Stimulated activated CD8-positive, alpha-beta memory T cell treated with anti-CD3 and anti-CD28 coated beads, Interleukin-15, amount 100 ng/mL, for 48 hours (primary cell): Measurements from ENCODE around the gene PI4K2A.

Experiments
- DNase-seq, 2 donors: peaks; one replicate each; pipeline ENCODE4 v3.0.0-alpha.2; 2020; ENCODE audit warnings: low read depth in 2 of 2

Gene PI4K2A

DNA sequence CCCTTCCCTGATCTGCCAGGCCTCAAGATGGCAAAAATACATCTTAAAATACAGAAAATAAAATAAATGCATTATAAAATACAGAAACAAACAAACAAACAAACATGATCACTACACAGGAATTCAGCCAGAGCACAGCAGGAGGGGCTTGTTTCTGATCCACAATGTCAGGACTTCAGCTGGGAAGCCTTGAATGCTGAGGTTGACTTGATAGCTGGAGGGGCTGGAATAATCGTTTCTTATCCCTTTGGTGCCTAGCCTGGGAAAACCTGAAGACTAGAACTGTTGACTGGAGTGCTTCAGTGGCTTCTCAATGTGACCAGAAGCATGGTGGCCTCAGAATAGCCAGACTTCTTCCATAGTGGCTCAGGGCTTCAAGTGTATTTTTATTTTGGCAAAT is 63.9 kb downstream of the PI4K2A start:
- no peak for DNase-seq

DNA sequence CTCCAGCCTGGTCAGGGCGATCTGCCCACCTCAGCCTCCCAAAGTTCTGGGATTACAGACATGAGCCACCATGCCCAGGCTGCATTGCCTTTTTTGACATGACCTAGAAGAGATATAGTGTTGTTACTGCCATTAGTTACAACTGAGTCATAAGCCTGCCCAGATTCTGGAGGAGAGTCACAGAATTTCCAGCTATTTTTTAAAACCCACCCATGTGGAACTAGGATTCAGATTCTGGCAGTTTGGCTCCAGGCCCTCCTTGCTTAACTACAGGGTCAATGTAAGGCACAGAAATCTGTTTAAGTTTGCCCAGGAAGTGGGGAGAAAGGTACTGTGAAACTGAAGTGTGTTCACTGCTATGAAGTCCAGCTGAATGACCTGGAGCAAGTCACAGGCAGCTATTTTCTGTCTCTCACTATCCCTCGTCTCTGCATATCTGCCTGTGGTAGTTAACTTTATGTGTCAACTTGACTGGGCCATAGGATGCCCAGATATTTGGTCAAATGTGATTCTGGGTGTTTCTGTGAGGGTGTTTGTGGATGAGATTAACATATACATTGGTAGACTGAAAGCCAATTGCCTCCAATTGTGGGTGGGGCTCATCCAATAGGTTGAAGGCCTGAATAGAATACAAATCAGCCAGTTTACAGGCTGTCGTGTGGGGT is 64.7 kb downstream of the PI4K2A start:
- DNase-seq = no peak

DNA sequence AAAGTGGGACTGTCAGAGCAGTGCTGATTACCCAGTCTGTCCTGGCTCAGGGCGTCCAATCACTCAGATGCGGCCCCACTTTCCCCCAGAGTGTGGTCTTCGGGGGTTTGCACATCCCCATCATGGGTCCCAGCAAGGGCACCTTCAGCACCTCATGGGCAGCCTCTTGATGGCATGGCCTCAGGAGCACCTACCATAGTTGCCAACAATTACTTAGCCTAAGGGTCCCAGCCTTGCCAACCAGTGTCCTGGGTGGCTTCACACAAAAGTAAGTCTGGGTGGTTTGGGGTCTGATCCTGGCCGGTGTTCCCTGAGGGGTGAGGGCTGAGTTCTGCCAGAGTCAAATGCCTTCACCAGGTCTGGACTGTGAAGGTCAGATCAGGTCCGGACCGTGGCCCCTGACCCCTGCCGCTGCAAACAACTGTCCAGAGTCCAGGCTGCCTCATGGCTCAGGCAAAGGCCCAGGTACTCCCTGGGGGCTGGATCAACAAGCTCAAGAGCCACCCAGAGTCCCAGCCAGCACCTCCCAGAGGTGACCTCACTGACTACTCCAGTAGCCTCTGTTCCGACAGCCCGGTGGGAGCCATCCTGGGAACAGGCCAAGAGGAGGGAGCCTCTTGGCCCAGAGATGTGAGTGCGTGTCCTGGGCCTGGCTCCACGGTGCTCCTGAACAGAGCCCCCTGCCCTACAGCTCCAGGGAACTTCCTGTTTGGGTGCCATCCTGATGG is 66.8 kb downstream of the PI4K2A start:
- DNase-seq = no peak

DNA sequence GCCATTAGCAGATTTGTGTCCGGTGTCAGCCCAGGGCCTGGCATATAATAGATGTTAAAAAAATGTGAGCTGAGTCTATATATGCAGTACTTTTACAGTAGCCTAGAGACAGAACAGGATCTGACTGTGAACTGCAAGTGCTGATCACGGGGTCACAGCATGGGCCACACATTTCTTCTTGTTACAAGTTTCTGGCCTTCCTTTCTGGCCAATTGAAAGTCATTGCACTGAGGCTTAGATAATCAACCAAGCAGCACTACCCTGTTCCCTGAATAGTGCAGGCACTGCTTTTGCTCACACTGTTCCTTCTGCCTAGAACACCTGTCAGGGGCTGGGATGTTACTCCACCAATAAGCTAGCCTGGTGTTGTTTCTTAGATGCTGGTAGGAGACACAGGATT is 67.7 kb downstream of the PI4K2A start:
- no peak for DNase-seq

DNA sequence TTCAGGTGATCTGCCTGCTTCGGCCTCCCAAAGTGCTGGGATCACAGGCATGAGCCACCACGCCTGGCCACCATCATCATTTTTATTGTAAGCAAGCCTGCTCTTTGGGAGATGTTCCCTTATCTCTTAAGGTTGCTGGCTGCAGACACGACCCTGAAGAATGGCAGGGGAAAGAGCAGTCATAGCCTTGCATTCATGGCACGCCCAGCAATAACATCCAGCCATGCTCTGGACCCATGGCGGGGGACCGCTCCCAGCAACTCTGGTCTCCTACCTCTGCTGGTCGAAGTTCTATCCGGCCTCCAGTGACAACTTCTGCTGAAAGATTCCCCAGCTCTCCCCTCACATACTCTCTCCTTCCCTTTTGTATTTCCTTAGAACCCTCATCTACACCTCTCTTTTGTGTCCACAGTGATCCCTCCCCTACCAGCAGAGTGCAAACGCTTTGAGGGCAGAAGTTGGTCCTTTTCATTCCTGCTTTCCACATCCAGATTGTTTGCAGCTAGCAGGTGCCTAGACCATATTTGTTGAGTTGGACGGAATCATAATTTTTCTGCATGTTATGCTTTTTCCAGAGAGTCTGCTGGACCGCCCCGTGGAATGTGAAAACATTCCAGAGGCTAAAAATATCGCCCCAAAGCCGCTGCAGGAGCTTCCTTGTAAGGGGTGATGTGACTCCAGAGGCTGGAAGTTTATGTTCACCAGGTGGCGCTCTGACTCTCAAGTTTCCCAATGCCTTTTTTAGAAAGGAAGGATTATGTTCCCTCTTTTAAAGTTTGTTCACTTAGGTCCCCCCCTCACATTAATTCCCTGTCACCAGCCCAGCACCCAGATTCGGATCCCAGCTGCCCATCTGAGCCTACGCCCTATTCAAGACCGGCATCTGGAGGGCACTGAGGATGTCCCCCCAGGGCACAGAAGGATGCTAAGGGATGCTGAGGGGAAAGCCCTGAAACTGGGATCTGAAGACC is 68.8 kb downstream of the PI4K2A start:
- DNase-seq = no peak

DNA sequence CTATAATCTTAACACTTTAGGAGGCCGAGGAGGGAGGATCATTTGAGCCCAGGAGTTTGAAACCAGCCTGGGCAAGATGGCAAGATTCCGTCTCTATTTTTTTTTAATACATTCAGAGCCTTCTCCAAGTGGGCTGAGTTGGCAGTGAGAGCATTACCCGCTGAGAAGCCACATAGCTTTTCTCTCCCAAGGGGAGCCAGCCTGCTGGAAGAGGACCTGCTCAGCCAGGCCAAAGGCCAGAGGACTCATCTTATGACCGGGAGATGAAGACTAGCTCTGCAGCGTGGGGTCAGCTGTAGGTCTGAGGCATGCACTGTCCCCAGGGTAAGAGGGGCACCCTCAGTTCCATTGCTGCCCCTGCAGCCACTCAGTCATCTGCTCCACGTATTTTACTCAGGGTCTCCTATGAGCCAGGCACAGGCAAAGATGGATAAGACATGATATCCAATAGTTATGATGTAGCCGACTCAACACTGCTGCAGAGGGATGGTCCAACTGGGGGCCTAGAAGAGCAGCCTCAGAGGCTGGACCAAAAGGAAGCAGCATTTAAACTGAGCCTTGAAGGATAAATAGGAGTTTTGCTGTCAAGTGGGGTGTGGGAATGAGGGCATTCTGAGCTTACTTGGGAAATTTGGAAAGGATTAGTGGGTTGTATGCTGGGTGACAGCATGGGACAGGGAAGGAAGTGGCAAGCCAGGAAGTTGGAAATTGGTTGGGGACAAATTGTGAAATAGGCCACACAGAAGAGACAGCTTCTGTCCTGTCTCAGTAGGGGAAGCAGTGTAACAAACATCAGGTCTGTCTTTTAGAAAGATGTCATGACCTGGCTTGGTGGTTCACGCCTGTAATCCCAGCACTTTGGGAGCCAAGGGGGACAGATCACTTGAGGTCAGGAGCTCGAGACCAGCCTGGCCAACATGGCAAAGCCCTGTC is 71.4 kb downstream of the PI4K2A start:
- no peak for DNase-seq

DNA sequence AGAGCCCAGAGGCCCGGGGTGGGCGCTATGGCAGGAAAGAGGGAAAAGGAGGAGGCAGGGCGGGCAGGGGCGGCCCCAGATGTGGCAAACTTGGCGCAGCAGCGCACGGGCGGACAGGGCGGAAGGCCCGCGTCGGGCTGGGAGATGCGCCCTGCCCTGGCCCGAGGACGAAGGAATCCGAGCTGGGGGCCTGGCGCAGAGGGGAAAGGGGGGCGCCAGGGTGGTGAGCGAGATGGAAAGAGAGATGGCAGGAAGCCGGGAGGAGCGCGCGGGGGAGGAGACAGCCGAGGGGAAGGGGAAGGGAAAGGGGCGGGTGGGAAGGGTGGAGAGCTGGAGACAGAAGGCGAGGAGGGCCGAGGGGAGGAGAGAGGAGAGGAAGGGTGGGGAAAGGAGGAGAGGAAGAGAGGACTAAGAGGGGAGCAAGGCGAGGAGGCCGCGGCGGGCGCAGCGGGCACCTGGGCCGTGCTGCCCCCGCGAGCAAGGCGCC is 72.9 kb downstream of the PI4K2A start, which contains the start of gene MARVELD1:
Gene MARVELD1 (plus strand): TSS at position 392 of the 487 bp plus-strand sequence. CDS start 147 bp downstream, outside the sequence.
- no peak for DNase-seq

DNA sequence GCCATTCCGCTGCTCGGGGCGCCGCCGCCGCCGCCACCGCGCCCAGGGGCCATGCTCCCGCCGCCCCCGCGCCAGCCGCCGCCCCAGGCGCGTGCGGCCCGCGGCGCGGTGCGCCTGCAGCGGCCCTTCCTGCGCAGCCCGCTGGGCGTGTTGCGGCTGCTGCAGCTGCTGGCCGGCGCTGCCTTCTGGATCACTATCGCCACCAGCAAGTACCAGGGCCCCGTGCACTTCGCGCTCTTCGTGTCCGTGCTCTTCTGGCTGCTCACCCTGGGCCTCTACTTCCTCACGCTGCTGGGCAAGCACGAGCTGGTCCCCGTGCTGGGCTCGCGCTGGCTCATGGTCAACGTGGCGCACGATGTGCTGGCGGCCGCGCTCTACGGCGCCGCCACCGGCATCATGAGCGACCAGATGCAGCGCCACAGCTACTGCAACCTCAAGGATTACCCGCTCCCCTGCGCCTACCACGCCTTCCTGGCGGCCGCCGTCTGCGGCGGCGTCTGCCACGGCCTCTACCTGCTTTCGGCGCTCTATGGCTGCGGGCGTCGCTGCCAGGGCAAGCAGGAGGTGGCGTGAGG is 73.4 kb downstream of the PI4K2A start:
- DNase-seq = no peak

DNA sequence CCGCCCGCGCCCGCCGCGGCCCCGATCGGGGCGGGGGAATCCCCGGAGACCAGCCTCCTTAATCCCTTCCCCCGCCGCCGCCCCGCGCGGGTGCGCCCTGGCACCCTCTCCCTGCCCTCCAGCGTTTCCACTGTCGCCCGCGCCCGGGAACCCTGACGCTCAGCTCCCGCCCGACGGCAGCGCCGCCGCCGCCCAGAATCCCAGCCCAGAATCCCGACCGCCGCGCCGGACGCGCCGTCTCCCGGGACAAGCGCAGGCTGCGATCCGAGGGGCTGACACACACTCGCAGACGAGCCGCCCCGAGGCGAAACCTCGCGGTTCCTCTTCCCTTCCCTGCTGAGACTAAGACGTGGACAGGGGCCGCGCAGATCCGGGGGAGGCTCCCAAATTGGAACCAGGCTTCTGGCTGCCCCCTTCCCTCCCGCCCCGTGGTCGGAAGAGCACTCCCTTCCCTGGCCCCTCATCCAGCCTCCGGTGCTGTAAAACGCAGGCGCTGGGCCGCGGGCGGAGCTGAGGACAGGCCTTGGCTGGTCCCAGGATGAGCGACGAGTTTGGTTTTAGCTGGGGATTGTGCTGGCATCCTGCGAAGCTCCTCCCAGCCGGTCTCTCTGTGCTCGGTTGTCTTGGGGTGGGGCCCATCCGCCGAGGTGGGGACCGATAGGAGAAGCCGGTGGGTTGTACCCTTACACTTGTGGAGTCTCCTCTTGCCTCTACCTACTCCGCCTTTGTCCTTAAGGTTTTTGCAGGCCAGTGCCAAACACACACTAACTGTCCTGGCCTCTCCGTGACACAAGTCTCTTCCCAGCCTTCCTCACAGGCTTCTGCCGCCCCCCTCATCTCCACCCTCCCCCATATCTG is 74.2 kb downstream of the PI4K2A start:
- DNase-seq = no peak

DNA sequence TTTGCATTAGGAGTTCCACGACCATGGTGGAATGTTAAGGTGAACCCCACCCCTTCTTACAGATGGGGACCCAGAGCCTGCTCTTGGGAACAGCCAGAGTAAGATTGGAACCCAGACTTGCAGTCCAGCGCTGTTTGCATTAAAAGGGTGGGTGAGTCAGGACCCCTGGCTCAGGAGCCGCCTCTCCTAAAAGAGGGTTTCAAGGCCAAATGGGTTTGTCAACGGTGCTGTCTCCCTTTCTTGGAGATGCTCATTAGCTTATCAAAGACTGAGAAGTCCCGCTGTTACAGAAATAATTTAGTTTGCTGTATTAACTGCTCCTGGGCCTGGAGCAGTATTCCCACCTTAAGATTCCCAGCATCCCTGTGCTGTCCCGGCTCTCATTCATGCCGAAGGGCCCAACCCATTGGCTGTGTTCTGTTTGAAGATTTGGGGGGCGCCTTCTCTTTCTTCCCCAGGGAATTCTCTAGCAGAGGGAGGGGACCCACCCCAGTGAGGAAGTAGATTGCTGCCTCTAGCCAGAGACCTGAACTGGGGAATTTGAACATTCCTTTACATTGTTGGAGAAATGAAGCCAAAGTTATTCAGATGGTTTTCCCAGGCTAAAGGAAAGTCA is 74.9 kb downstream of the PI4K2A start:
- DNase-seq = no peak

DNA sequence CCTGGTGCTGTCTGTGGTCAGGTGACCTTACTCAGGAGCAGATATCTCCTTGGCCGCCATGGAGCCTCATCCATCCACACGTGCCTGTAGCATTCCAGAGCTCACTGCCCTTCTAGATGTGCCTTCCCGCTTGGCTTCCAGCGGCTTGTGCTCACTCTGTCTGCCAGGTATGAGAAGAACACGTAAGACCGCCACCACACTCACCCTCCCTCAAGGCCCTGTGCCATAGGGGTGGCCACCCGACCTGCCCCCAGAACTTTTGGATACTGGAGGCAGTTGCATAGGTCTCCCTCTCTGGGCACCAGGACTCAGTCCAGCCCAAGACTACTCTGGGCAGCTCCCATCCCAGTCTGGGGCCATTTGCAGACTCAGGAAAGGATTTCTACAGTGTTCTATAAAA is 77.2 kb downstream of the PI4K2A start:
- DNase-seq = no peak

DNA sequence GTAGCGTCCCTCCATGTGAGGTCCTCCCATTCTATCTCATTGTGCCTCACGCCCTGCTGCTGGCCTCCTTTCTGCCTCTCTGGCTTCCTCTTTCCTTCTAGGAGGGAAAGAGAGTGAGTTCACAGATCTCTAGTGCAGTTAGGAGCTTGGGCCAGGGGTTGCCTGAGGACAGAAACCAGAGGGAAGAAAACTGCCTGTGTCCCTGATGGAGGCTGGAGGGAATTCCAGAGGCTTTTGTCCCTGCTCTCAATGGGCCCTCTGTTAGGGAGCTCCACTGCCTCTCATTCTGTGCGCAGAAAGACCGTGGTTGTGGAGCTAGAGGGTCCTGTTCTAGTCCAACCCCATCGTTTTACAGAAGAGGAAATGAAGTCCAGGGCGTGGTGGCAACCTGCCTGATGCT is 77.7 kb downstream of the PI4K2A start:
- DNase-seq = no peak

DNA sequence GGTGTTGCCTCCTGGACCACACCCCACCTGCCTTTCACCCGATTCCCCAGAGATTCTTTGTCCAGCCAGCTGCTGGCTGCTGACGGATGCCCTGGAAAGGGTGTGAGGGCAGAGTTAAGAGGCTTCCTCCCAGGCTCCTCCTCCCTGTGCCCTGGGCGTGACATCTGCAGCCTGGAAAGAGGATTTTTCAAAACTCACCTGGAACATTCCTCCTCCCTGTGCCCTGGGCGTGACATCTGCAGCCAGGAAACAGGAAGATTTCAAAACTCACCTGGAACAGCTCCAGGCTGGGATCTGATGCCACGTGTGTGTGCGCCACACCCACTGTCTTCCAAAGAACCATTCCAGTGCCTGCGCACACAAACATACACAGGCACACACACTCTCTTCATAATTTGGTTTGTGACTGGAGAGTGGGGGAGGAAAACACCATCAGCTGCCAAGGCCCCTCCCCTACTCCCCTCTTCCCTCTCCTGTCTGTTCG is 78.2 kb downstream of the PI4K2A start:
- DNase-seq = no peak

DNA sequence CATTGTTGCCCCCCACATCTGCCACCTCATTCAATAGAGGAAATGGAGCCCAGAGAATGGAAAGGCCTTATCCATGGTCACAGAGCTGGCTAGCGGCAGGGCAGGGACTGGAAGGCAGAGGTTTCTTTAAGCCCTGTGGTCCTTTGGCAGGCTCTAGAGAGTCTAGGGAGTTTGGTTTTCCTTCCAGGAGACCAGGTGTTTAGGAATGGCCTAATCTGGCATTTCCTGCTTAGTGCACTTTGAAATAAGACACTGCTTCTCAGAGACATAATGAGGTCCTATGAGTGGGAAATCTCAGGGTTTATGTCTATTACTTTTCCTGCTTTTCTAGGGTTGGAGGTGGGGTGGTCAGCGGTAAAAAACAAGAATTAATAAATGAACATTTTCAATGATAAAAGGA is 79.1 kb downstream of the PI4K2A start:
- no peak for DNase-seq

DNA sequence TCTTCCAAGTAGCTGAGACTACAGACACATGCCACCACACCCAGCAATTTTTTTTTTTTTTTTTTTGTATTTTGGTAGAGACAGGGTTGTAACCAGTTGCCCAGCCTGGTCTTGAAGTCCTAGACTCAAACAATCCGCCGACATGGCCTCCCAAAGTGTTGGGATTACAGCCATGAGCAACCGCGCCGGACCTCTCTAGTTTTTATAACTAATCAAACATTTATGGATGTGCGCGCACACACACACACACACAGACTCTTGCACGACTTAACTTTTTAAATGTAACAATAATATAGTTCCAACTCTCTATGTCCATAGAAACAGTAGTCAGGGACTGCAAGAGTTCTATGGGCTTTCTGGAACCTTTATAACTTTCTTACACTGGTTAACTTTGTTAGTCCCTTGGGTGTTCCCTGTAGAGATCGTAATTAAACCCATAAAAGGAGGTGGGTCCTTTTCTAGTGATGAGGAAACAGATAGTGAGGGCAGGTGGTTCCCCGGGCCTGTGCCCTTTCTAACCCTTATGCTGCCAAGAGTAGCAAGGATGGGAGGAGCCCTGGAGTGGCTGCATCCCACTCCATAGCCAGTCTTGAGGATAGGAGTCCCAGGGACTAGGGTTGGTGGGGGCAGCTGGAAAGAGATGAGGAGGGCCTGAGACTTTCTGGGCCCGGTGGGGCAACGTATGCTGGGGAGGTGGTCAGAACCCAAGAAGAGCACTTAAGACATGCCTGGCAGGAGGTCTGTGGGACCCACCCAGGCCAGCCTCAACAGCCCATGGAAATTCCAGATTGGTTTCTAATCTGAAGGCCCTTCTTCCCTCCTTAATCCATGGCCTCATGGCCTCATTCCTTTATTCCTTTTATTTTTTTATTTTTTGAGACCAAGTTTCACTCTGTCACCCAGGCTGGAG is 81.7 kb downstream of the PI4K2A start:
- no peak for DNase-seq

DNA sequence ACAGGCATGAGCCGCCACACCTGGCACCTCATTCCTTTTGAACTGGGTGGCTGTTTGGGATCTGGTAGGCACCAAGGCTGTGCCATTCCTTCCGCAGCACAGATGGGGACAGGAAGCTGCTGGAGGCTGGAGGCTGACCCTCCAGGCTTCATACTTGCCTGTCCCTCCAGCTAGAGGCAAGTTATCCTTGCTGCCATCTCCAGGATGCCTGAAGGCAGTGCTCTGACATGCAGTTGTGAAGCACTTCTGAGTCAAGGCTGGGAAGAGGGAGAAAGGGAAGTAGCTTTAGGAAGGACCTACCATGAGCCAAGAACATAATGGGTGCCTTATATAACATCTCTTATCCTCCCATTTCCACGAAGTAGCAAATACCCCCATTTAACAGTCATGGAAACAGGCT is 82.5 kb downstream of the PI4K2A start:
- no peak for DNase-seq

DNA sequence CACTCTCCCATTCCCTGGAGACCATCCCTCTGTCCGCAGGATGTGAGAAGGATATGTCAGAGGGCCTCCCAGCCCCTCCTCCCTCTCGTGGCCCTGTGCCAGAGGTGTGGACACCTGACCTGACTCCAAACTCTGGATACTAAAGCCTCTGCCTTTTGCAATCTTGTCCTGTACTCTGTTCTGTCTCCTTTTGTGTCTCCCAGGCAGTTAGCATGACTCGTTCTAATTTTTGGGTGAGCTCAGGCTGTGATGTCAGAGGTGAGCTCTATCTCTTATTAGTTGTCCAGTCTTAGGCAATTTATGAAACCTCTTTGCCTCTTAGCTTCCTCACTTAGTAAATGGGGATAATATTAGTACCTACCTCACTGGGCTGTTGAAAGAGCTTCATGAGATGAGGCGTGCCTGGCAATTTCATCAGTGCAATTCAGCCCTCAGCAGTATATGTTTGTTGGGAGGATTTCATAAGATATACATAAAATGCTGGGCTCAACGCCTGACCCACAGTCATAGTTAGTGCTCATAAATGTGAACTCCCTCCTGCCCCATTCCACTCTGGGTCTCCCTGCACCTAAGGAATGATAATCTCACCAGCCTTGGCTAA is 84.0 kb downstream of the PI4K2A start:
- no peak for DNase-seq
